Measurements from ENCODE around the gene MYOG. TPM values are rescaled to one million over a fixed set of nuclear protein-coding genes. Genes with fewer than 3 reads are reported as not detected.

The MYOG gene
- total RNA-seq, 4 donors from 2014 or later, result not detected

DNA sequence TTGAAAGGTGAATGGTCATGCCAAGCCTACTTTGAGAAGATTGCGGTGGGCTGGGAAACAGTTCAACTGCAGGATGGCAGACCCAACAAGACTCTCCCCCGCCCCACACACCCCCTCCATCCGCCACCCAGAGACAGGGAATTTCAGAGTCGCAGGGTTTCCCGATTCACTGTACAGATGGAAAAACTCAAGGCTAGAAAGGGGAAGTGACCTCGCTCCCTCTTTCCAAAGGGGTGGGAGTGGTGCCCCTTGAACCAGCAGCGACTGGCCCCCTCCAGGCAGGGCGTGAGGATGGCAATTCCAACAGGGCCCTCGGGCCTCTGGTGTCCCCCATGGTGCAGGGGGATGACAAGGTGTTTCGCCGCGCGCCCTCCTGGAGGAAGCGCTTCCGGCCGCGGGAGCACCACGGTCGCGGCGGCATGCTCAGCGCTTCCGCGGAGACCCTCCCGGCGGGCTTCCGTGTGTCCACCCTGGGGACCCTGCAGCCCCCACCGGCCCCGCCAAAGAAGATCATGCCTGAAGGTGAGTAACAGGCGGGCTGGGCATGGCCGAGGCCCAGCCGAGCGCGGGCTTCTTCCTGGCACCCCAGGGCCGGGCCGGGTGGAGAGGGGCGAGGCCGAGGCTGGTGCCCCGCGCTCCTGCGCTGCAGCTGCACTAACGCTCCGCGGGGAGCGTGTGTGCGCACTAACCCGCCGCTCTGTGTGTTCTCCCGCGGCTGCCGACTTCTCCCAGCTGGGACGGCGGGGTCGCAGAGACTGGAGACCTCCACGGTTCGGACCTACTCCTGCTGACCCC is 10.4 kb downstream of the MYOG start:
- in situ Hi-C loops (cut with MboI; ENCODE audit: low pct_ligation_motif_present in 1 of 4, low pct_unique_long_range_greater_than_20kb in 1 of 4, low sequenced_read_pairs in 3 of 4) (no loop called here), intact Hi-C loops (cut with DNase I; ENCODE audit: low total_unique reads) (no loop called here)

DNA sequence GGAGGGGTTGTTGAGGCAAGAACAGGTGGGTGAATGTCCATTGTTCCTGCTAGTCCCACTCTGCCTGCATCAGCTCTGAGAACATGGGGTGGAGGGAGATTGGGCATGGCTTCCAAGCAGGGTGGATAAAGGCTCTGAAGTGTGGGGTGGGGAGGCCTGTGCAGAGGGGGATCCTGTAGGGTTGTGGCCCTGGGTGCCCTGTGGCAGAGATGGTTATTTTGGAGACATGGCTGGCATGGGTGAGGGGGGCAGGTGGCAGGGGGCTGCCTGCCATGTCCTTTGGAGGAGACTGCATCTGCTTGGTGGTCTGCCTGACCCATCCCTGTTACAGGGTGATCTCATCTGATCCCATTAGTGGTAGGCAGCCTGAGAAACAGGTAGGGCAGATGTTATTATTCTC is 11.2 kb downstream of the MYOG start:
- H3K27me3 ChIP-seq, result peaks cover 39% of the 10 kb centered on the region

More for the DNA sequence above, 10.4 kb downstream of the MYOG start:
- Histone ChIP-seq H3K4me1 (peaks cover 0 to 8% (median 3%) of the 10 kb centered on the region in 4 donors), H3K27ac (no peak overlapping the region), H3K4me3 (peak overlapping the region in 3 of 4 donors; percentile 7 to 45 (median 20)), H3K27me3 (peaks cover 39% of the 10 kb centered on the region), H3K9me3 (no peaks in the 10 kb centered on the region), H3K36me3 (no peaks in the 10 kb centered on the region)
- TF ChIP-seq, protein P1, sequence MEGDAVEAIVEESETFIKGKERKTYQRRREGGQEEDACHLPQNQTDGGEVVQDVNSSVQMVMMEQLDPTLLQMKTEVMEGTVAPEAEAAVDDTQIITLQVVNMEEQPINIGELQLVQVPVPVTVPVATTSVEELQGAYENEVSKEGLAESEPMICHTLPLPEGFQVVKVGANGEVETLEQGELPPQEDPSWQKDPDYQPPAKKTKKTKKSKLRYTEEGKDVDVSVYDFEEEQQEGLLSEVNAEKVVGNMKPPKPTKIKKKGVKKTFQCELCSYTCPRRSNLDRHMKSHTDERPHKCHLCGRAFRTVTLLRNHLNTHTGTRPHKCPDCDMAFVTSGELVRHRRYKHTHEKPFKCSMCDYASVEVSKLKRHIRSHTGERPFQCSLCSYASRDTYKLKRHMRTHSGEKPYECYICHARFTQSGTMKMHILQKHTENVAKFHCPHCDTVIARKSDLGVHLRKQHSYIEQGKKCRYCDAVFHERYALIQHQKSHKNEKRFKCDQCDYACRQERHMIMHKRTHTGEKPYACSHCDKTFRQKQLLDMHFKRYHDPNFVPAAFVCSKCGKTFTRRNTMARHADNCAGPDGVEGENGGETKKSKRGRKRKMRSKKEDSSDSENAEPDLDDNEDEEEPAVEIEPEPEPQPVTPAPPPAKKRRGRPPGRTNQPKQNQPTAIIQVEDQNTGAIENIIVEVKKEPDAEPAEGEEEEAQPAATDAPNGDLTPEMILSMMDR (IDR thresholded peaks at IDR 0.05), result no peak
- TF ChIP-seq POLR2AphosphoS5 (IDR thresholded peaks at IDR 0.05) (no peak), EP300 (IDR thresholded peaks at IDR 0.05; ENCODE audit: low read depth) (no peak), POLR2A (IDR thresholded peaks at IDR 0.05) (no peak)
- DNase-seq, result no peak
- WGBS, 2 donors (ENCODE audit: low coverage in 1 of 2), result 13% methylated on average over 32 of the region's 56 CpGs; no CpG with 5 or more reads in 1 of the 2 donors

DNA sequence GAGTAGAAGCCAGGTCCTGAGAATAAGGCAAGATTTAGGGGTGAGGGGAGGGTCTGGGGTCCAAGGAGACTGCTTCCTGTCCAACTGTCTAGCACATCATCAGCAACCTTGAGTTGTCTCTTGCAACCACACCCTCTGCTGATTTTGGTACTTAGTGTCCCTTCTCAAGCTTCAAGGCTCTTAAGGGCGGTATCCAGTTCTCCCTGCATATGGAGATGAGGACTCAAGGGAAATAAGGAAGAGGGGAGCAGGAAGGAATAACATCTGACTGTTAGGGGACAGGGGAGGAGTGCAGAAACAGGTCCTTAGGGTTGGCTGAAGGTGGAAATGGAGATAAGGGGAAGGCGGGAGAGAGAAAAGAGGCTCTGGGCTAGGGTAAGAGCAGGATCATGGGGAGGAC is 12.3 kb downstream of the MYOG start:
- in situ Hi-C loops (cut with MboI; ENCODE audit: low pct_ligation_motif_present in 1 of 4, low pct_unique_long_range_greater_than_20kb in 1 of 4, low sequenced_read_pairs in 3 of 4), result no loop called here
- H3K4me3 ChIP-seq, result no peak overlapping the region
- H3K9me3 ChIP-seq, result no peaks in the 10 kb centered on the region
- H3K36me3 ChIP-seq, result no peaks in the 10 kb centered on the region
- peaks cover 39% of the 10 kb centered on the region for H3K27me3 ChIP-seq
- no peak for TF ChIP-seq POLR2A (IDR thresholded peaks at IDR 0.05)
- TF ChIP-seq EP300 (IDR thresholded peaks at IDR 0.05; ENCODE audit: low read depth), result no peak
- TF ChIP-seq, protein P1 (IDR thresholded peaks at IDR 0.05), result no peak
- TF ChIP-seq POLR2AphosphoS5 (IDR thresholded peaks at IDR 0.05), result no peak
- WGBS, 2 donors (ENCODE audit: low coverage in 1 of 2), result 71 to 83% methylated on average over 2 of the region's 2 CpGs
- no peak overlapping the region for H3K27ac ChIP-seq
- peaks cover 0 to 25% (median 12%) of the 10 kb centered on the region in 4 donors for H3K4me1 ChIP-seq
- intact Hi-C loops (cut with DNase I; ENCODE audit: low total_unique reads), result no loop called here
- DNase-seq, result no peak

More for the DNA sequence above, 11.2 kb downstream of the MYOG start:
- intact Hi-C loops (cut with DNase I; ENCODE audit: low total_unique reads) (no loop called here), in situ Hi-C loops (cut with MboI; ENCODE audit: low pct_ligation_motif_present in 1 of 4, low pct_unique_long_range_greater_than_20kb in 1 of 4, low sequenced_read_pairs in 3 of 4) (no loop called here)
- DNase-seq, result no peak
- H3K4me1 ChIP-seq, result peaks cover 0 to 14% (median 5%) of the 10 kb centered on the region in 4 donors
- H3K27ac ChIP-seq, result no peak overlapping the region
- TF ChIP-seq POLR2A (IDR thresholded peaks at IDR 0.05), result no peak
- no peak for TF ChIP-seq EP300 (IDR thresholded peaks at IDR 0.05; ENCODE audit: low read depth)
- TF ChIP-seq, protein P1 (IDR thresholded peaks at IDR 0.05), result no peak
- TF ChIP-seq POLR2AphosphoS5 (IDR thresholded peaks at IDR 0.05), result no peak
- no peaks in the 10 kb centered on the region for H3K9me3 ChIP-seq
- no peaks in the 10 kb centered on the region for H3K36me3 ChIP-seq
- no peak overlapping the region for H3K4me3 ChIP-seq

DNA sequence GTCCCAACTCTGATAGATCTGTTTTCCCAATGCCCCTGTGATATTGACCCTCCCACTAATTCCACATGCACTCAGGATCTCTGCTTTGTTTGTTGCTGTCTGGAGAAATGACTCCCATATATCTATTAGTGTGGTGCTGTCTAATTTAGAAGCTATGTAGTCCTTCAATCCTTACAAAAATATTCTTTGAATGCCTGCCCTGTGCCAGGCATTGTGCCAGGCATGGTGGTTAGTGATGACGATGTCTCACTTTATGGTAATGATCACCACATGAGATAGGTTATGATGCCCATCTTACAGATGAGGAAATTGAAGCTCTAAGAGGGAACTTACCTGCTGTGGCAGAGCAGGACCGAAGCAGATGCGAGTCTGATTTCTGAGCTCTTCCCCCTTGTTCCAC is 12.9 kb downstream of the MYOG start:
- H3K36me3 ChIP-seq, result no peaks in the 10 kb centered on the region
- TF ChIP-seq EP300 (IDR thresholded peaks at IDR 0.05; ENCODE audit: low read depth), result no peak
- TF ChIP-seq, protein P1 (IDR thresholded peaks at IDR 0.05), result no peak
- no peak for TF ChIP-seq POLR2AphosphoS5 (IDR thresholded peaks at IDR 0.05)
- TF ChIP-seq POLR2A (IDR thresholded peaks at IDR 0.05), result no peak
- H3K27me3 ChIP-seq, result peaks cover 39% of the 10 kb centered on the region
- intact Hi-C loops (cut with DNase I; ENCODE audit: low total_unique reads), result no loop called here
- H3K27ac ChIP-seq, result no peak overlapping the region
- H3K4me1 ChIP-seq, result peaks cover 0 to 28% (median 14%) of the 10 kb centered on the region in 4 donors
- DNase-seq, result no peak
- WGBS, 2 donors (ENCODE audit: low coverage in 1 of 2), result 69% methylated on average over 3 of the region's 3 CpGs; no CpG with 5 or more reads in 1 of the 2 donors
- in situ Hi-C loops (cut with MboI; ENCODE audit: low pct_ligation_motif_present in 1 of 4, low pct_unique_long_range_greater_than_20kb in 1 of 4, low sequenced_read_pairs in 3 of 4), result no loop called here
- H3K4me3 ChIP-seq, result no peak overlapping the region
- H3K9me3 ChIP-seq, result no peaks in the 10 kb centered on the region

All from transverse colon (tissue), 4 donors.